T-helper 22 cell (primary cell): ENCODE measurements around the gene ABCA9.
"Not testable (repeated sequence)": the region's sequence is repeated elsewhere in the genome, so short reads cannot be mapped to it uniquely, and the experiment has no call there.

Experiments
- DNase-seq: peaks from one replicate; pipeline ENCODE4 v3.0.0-alpha.2; 2020; ENCODE audit warnings: low read depth

Gene ABCA9, protein sequence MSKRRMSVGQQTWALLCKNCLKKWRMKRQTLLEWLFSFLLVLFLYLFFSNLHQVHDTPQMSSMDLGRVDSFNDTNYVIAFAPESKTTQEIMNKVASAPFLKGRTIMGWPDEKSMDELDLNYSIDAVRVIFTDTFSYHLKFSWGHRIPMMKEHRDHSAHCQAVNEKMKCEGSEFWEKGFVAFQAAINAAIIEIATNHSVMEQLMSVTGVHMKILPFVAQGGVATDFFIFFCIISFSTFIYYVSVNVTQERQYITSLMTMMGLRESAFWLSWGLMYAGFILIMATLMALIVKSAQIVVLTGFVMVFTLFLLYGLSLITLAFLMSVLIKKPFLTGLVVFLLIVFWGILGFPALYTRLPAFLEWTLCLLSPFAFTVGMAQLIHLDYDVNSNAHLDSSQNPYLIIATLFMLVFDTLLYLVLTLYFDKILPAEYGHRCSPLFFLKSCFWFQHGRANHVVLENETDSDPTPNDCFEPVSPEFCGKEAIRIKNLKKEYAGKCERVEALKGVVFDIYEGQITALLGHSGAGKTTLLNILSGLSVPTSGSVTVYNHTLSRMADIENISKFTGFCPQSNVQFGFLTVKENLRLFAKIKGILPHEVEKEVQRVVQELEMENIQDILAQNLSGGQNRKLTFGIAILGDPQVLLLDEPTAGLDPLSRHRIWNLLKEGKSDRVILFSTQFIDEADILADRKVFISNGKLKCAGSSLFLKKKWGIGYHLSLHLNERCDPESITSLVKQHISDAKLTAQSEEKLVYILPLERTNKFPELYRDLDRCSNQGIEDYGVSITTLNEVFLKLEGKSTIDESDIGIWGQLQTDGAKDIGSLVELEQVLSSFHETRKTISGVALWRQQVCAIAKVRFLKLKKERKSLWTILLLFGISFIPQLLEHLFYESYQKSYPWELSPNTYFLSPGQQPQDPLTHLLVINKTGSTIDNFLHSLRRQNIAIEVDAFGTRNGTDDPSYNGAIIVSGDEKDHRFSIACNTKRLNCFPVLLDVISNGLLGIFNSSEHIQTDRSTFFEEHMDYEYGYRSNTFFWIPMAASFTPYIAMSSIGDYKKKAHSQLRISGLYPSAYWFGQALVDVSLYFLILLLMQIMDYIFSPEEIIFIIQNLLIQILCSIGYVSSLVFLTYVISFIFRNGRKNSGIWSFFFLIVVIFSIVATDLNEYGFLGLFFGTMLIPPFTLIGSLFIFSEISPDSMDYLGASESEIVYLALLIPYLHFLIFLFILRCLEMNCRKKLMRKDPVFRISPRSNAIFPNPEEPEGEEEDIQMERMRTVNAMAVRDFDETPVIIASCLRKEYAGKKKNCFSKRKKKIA (N-terminal part only)

DNA sequence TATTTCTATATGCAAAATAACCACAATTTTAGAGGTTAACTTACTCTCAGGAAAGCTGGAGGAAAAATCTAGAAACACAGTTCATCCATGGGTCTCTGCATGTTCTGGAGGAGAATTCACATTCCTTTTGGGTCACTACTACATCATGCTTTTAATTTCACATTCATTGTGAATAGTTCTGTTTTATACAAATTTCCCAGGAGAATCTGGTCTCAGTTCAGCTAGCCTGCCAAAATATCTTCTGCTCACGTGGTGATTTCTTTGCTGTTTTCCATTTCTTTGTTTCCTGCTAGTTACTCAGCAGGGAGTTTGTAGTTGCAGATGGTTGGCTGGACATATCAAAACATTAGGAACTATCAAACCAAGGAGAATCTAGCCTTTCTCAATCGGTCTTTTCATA is at the start of gene ABCA9:
TSS of gene ABCA9 (minus strand) at position 106 of the 400 bp plus-strand sequence. CDS start 9,801 bp downstream, outside the sequence.
- DNase-seq, result no peak

- no peak for DNase-seq
These were observed 45.4 kb upstream of the ABCA9 start for GRCh38 chr17:69105907-69106730.

- DNase-seq, result no peak
These were observed 43.0 kb upstream of the ABCA9 start for GRCh38 chr17:69103557-69104233.

DNA sequence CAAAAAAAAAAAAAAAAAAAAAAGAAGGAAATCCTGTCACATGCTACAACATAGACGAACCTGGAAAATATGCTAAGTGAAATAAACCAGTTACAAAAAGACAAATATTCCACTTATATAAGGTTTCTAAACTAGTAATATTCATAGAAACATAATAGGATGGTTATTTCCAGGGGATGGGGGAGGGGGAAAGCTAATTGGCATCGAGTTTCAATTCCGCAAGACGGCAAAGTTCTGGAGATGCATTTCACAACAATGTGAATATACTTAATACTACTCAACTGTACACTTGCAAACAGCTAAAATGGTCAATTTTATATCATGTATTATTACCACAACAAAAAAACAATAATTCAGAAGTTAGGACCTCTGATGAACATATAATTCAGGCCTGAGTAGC is 37.9 kb upstream of the ABCA9 start:
- DNase-seq, result no peak

- DNase-seq, result no peak
These were observed 35.8 kb upstream of the ABCA9 start for GRCh38 chr17:69096541-69096940.

- no peak for DNase-seq
These were observed 33.3 kb upstream of the ABCA9 start for GRCh38 chr17:69093995-69094394.

DNA sequence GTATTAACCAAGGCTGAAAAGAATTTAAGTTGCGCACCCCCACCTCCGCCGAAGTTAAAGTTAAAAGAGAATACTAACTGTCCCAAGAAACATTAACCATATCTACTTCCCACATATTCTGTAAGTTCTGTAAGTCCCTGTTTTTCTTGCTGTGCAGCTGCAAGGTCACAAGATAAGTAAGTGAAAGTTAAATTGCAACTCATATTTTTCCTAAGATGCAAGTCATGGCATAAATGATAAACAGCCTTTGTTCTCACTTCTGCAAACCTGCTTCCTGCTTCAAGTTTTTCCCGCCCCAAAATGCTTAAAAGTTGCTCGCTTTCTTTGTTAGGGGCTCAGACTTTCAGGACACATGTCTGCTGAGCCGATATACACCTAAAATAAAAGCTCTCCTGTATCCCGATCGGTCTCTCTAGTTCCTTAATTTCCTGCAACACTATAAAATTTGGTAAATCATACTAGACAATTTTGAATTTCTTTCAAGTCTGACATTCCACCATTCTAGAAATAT is 32.6 kb upstream of the ABCA9 start:
- DNase-seq, result no peak

- DNase-seq, result no peak
These were observed 29.6 kb upstream of the ABCA9 start for GRCh38 chr17:69090365-69090764.

DNA sequence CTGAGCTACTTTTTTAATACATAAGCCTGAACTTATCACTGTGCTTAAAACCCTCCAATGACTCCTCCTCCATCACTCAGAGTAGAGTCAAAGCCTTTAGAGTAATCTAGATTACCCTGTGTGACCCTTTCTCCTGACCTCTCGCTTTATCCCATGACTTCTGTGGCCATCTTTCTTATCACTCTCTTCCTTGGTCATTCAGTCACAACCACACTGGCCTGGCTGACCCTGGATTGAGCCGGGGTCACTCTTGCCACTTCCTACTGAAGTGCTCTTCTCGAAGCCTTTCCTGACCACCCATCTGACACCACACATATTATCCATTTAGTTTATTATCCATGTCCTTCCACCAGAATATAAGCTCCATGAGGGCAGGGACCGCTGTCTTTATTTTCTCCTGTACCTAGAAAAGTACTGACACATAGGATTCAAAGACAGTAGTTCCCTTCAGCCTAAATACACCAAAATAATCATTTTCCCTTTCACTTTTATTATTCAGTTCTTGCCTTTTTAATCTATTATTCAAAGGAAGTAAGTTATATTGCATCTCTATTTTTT is 28.0 kb upstream of the ABCA9 start:
- DNase-seq, result no peak

DNA sequence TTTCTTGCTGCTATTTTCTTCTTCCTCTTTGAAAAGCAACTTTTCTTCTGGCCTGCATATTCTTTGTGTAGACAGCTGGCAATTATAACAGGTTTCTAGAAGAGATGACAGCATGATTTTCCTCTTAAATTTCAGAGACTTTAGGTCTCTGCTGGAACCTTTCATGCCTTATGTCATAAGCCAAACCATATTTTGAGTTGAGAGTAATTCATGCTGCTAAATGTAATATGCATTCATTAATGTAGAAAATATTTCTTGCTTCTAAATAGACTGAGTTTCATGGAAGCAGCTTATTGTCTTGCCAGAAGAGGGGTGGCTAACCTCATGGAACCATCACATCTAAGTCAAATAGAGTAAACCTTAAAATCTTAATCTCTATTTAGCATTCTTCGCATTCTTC is 25.9 kb upstream of the ABCA9 start:
- no peak for DNase-seq

DNA sequence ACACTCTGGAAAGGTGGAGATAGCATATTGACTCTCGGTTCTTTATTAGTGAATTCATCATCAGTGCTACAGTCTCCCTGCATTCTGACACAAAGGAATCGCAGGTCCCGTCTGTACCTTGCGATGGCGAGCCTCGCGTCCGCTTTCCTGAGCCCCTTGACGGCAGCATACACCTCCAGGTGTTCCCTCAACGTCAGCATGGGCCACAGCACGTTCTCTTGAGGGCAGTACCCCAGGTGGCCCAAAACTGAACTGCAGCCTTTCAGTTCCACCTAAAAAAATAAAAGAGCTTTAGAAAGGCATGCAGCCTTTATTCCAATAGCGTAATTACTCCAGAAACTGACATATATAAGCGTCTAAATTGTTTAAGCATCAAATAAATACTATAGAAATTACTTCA is 24.2 kb upstream of the ABCA9 start:
- no peak for DNase-seq

- no peak for DNase-seq
These were observed 22.0 kb upstream of the ABCA9 start for GRCh38 chr17:69082696-69083095.

DNA sequence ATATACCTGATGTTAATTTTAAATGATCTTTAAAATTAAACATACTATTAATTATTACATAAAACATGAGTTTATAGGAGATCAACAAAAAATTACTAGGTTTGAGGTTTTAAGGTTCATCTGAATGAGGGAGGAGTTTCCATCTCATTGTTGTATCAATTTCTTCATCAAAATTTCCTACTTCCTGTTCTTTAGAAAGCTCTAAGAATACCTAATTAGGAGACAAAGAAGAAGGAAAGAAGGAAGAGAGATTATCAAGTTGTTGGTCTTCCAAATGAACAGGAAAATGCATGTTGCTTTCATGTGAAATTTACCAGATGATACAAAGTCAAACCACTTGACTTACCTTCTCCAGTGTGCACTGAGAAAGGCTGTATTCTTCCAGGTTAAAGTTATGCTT is 18.1 kb upstream of the ABCA9 start:
- DNase-seq, result no peak

GRCh38 chr17:69075823-69076222 is 15.1 kb upstream of the ABCA9 start:
- no peak for DNase-seq

DNA sequence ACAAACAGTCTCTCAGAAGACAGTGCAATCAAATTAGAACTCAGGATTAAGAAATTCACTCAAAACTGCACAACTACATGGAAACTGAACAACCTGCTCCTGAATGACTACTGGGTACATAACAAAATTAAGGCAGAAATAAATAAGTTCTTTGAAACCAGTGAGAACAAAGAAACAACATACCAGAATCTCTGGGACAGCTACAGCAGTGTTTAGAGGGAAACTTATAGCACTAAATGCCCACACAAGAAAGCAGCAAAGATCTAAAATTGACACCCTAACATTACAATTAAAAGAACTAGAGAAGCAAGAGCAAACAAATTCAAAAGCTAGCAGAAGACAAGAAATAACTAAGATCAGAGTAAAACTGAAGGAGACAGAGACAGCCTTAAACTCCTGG is 12.7 kb upstream of the ABCA9 start:
- not testable (repeated sequence) for DNase-seq

DNA sequence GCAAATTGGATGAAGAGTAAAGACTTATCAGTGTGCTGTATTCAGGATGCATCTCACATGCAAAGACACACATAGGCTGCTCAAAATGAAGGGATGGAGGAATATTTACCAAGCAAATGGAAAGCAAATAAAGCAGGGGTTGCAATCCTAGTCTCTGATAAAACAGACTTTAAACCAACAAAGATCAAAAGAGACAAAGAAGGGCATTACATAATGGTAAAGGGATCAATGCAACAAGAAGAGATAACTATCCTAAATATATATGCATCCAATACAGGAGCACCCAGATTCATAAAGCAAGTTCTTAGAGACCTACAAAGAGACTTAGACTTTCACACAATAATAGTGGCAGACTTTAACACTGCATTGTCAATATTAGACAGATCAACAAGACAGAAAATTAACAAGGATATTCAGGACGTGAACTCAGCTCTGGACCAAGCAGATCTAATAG is 12.1 kb upstream of the ABCA9 start:
- not testable (repeated sequence) for DNase-seq

DNA sequence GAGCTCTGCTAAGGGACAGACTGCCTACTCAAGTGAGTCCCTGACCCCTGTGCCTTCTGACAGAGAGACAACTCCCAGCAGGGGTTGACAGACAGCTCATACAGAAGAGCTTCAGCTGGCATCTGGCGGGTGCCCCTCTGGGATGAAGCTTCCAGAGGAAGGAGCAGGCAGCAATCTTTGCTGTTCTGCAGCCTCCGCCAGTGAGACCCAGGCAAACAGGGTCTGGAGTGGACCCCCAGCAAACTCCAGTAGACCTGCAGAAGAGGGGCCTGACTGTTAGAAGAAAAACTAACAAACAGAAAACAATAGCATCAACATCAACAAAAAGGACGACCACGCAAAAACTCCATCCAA is 10.5 kb upstream of the ABCA9 start:
- DNase-seq, result not testable (repeated sequence)

DNA sequence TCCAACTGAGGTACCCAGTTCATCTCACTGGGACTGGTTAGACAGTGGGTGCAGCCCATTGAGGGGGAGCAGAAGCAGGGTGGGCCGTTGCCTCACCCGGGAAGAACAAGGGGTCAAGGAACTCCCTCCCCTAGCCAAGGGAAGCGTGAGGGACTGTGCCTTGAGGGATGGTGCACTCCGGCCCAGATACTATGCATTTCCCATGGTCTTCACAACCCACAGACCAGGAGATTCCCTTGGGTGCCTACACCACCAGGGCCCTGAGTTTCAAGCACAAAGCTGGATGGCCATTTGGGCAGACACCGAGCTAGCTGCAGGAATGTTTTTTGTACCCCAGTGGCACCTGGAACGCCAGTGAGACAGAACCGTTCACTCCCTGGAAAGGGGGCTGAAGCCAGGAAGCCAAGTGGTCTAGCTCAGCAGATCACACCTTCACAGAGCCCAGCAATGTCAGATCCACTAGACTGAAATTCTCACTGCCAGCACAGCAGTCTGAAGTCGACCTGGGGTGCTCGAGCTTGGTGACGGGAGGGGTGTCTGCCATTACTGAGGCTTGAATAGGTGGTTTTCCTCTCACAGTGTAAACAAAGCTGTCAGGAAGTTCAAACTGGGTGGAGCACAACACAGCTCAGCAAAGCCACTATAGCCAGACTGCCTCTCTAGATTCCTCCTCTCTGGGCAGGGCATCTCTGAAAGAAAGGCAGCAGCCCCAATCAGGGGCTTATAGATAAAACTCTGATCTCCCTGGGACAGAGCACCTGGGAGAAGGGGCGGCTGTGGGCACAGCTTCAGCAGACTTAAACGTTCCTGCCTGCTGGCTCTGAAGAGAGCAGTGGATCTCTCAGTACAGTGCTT is 9.9 kb upstream of the ABCA9 start:
- not testable (repeated sequence) for DNase-seq

DNA sequence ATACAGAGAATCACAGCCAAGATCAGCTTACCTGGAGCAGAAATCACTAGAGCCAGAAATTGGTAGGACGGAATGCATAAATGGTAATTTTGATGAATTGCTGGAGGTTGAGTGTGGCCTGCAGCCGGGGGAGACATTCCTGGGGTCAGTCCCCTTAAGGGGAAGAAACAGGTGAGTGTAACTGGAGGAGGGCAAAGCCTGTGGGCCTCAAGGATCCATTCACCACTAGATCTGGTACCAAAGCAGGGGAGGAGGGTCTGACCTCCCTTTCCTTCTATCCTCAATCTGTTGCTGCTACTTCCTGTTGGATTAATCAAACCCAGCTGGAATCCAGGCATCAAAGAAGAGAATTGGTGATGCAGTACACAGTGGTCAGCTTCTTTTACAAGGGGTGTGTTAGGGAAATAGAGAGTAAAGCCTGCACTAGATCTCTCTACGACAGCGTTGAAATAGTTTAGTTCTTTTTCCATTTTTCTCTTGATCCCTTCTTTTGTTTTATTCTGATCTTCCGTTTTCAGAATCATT is 8.6 kb upstream of the ABCA9 start:
- DNase-seq, result no peak
